Body of pancreas (tissue), 4 donors: ENCODE measurements around the gene E2F6.

Experiments
- POLR2A ChIP-seq, 3 donors: fragments of 450-650 bp; IDR thresholded peaks; one replicate each; pipeline ENCODE4 v1.6.1; 2016; ENCODE audit warnings: antibody characterized with exemption in 3 of 3, mild to moderate bottlenecking in 2 of 3
- TF ChIP-seq, protein P1 (sequence below), 7 experiments: fragments of 450-650 bp in 4 of 7; fragments of 200-600 bp in 3 of 7; sonication (generic) in 3 of 7; IDR thresholded peaks; one replicate each; pipeline ENCODE4 v1.5.1; 2016 to 2019; ENCODE audit warnings: antibody characterized with exemption in 7 of 7

DNA sequence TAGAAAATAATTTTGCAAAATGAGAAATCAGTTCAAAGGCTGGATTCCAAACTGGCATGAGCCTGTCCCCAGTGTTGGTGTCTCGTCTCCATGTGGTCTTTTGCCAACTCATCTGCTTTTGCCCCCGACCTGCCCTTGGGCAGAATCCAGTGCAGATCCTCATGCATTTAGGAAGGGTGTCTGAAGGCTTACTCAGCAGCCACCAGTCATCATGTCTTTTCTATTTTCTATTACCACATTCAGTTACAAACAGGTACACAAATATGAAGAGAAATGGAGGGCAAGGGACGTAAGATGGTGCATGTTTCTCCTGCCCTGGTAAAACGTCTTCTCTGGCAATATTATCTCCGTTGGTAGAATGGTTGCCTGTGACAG is 43.5 kb downstream of the E2F6 start:
- TF ChIP-seq, protein P1, sequence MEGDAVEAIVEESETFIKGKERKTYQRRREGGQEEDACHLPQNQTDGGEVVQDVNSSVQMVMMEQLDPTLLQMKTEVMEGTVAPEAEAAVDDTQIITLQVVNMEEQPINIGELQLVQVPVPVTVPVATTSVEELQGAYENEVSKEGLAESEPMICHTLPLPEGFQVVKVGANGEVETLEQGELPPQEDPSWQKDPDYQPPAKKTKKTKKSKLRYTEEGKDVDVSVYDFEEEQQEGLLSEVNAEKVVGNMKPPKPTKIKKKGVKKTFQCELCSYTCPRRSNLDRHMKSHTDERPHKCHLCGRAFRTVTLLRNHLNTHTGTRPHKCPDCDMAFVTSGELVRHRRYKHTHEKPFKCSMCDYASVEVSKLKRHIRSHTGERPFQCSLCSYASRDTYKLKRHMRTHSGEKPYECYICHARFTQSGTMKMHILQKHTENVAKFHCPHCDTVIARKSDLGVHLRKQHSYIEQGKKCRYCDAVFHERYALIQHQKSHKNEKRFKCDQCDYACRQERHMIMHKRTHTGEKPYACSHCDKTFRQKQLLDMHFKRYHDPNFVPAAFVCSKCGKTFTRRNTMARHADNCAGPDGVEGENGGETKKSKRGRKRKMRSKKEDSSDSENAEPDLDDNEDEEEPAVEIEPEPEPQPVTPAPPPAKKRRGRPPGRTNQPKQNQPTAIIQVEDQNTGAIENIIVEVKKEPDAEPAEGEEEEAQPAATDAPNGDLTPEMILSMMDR (IDR thresholded peaks at IDR 0.05), result no peak
- no peak for TF ChIP-seq POLR2A (IDR thresholded peaks at IDR 0.05)
